ENCODE measurements around the gene LYPD6B. TPM values are rescaled to one million over a fixed set of nuclear protein-coding genes. Genes with fewer than 3 reads are reported as not detected.

The LYPD6B gene
- total and polyA plus RNA-seq, 4 donors: 0.13 to 0.59 (median 0.14) TPM

DNA sequence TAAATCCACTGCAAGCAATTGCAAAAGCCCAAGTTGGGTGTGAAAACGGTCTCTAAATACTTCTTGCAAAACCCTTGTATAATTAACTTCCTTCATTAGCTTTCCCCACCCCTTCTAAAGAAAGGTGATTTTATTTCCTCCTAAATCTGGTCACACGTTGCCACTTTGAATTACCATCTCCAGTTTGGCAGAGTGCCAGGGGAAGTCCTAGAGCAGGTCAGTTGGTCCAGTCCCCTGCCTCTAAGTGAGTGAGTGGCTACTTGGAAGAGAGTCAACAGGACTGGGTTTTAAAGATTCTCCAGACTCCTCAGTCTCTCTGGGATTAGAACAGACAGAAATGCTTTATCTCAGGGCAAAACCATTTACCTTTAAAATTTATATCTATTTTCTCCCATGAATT, 18.7 kb upstream of the LYPD6B start:
- H3K4me3 ChIP-seq (ENCODE audit: low read depth in 1 of 3, low read length in 3 of 3): no peak overlapping the region
- no peak overlapping the region for H3K27ac ChIP-seq (ENCODE audit: low read depth in 1 of 2, low read length in 2 of 2)
- TF ChIP-seq, protein P1, sequence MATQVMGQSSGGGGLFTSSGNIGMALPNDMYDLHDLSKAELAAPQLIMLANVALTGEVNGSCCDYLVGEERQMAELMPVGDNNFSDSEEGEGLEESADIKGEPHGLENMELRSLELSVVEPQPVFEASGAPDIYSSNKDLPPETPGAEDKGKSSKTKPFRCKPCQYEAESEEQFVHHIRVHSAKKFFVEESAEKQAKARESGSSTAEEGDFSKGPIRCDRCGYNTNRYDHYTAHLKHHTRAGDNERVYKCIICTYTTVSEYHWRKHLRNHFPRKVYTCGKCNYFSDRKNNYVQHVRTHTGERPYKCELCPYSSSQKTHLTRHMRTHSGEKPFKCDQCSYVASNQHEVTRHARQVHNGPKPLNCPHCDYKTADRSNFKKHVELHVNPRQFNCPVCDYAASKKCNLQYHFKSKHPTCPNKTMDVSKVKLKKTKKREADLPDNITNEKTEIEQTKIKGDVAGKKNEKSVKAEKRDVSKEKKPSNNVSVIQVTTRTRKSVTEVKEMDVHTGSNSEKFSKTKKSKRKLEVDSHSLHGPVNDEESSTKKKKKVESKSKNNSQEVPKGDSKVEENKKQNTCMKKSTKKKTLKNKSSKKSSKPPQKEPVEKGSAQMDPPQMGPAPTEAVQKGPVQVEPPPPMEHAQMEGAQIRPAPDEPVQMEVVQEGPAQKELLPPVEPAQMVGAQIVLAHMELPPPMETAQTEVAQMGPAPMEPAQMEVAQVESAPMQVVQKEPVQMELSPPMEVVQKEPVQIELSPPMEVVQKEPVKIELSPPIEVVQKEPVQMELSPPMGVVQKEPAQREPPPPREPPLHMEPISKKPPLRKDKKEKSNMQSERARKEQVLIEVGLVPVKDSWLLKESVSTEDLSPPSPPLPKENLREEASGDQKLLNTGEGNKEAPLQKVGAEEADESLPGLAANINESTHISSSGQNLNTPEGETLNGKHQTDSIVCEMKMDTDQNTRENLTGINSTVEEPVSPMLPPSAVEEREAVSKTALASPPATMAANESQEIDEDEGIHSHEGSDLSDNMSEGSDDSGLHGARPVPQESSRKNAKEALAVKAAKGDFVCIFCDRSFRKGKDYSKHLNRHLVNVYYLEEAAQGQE (IDR thresholded peaks at IDR 0.05): no peak
- no peak for TF ChIP-seq JUND (IDR thresholded peaks at IDR 0.05)
- TF ChIP-seq YY1 (IDR thresholded peaks at IDR 0.05): no peak
- TF ChIP-seq RXRA (IDR thresholded peaks at IDR 0.05): no peak
- TF ChIP-seq NR2F2 (IDR thresholded peaks at IDR 0.05): no peak
- TF ChIP-seq SP1 (IDR thresholded peaks at IDR 0.05): no peak
- no peak for TF ChIP-seq EGR1 (IDR thresholded peaks at IDR 0.05; ENCODE audit: low read depth in 2 of 2)
- TF ChIP-seq TAF1 (conservative IDR thresholded peaks at IDR 0.05): no peak
- TF ChIP-seq FOXA2 (IDR thresholded peaks at IDR 0.05): no peak
- no peak for TF ChIP-seq RAD21 (IDR thresholded peaks at IDR 0.05)
- no peak for TF ChIP-seq HNF4A (conservative IDR thresholded peaks at IDR 0.05)
- TF ChIP-seq, protein P2, sequence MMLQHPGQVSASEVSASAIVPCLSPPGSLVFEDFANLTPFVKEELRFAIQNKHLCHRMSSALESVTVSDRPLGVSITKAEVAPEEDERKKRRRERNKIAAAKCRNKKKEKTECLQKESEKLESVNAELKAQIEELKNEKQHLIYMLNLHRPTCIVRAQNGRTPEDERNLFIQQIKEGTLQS (IDR thresholded peaks at IDR 0.05): no peak
- no peak for TF ChIP-seq CTCF (IDR thresholded peaks at IDR 0.05; ENCODE audit: low read depth, low read length, missing input control)
- no peak for TF ChIP-seq HNF4G (IDR thresholded peaks at IDR 0.05)
- TF ChIP-seq GABPA (IDR thresholded peaks at IDR 0.05 in 1 of 2, conservative IDR thresholded peaks at IDR 0.05 in 1 of 2): no peak
- no peak for TF ChIP-seq ZBTB33 (IDR thresholded peaks at IDR 0.05)
- TF ChIP-seq MAX (IDR thresholded peaks at IDR 0.05): no peak
- H3K27me3 ChIP-seq (ENCODE audit: control insufficient read depth in 4 of 4, insufficient read depth in 4 of 4, low read length in 3 of 4): no peaks in the 10 kb centered on the region
- no peaks in the 10 kb centered on the region for H3K4me1 ChIP-seq (ENCODE audit: control insufficient read depth in 4 of 4, insufficient read depth in 4 of 4, low read length in 3 of 4)
- no peaks in the 10 kb centered on the region for H3K9me3 ChIP-seq (ENCODE audit: control insufficient read depth in 4 of 4, low read length in 3 of 4)
- no peaks in the 10 kb centered on the region for H3K36me3 ChIP-seq (ENCODE audit: control insufficient read depth in 4 of 4, insufficient read depth in 3 of 4, low read depth in 1 of 4, low read length in 3 of 4)
- no peak for DNase-seq (ENCODE audit: low spot score)
- 52% methylated on average over 2 of the region's 2 CpGs for WGBS
- no peak overlapping the region for H3K9ac ChIP-seq (ENCODE audit: low read depth in 1 of 2, low read length in 2 of 2)

DNA sequence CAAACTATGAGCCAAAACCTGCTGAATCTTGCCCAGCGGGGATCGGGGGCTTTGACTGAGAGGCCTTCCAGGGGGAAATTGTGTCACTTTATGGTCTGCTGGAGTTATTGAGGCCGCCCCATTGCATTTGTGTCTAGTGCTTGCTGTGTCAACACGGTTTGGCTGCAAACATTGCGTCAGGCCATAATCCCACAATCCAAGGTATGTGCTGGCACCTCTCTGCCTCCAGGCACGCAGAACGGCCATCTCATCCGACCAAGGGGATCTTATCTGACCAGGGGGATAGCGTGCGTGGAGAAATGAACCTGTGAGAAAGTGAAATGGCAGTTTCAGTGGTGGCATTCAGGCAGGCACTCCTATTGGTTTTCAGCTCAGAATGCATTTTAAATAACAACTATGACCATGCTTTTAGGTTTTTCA, 18.1 kb upstream of the LYPD6B start:
- H3K27ac ChIP-seq (ENCODE audit: low read depth in 1 of 2, low read length in 2 of 2): no peak overlapping the region
- 63% methylated on average over 10 of the region's 10 CpGs for WGBS
- no peaks in the 10 kb centered on the region for H3K36me3 ChIP-seq (ENCODE audit: control insufficient read depth in 4 of 4, insufficient read depth in 3 of 4, low read depth in 1 of 4, low read length in 3 of 4)

More for the DNA sequence above, 18.1 kb upstream of the LYPD6B start:
- H3K4me3 ChIP-seq (ENCODE audit: low read depth in 1 of 3, low read length in 3 of 3): no peak overlapping the region
- TF ChIP-seq YY1 (IDR thresholded peaks at IDR 0.05): no peak
- TF ChIP-seq HNF4G (IDR thresholded peaks at IDR 0.05): no peak
- peak in 1 of 2 donors; percentile 17 for TF ChIP-seq RAD21 (IDR thresholded peaks at IDR 0.05)
- no peak for TF ChIP-seq FOXA1 (IDR thresholded peaks at IDR 0.05)
- no peaks in the 10 kb centered on the region for H3K9me3 ChIP-seq (ENCODE audit: control insufficient read depth in 4 of 4, low read length in 3 of 4)
- no peak for DNase-seq (ENCODE audit: low spot score)
- no peaks in the 10 kb centered on the region for H3K4me1 ChIP-seq (ENCODE audit: control insufficient read depth in 4 of 4, insufficient read depth in 4 of 4, low read length in 3 of 4)
- H3K27me3 ChIP-seq (ENCODE audit: control insufficient read depth in 4 of 4, insufficient read depth in 4 of 4, low read length in 3 of 4): no peaks in the 10 kb centered on the region
- no peak overlapping the region for H3K9ac ChIP-seq (ENCODE audit: low read depth in 1 of 2, low read length in 2 of 2)
